ENCODE measurements around the gene BCL11A. TPM values are rescaled to one million over a fixed set of nuclear protein-coding genes. Genes with fewer than 3 reads are reported as not detected.

BCL11A gene
- total RNA-seq, 4 donors from 2014 or later, result 1.5 to 8.8 (median 3.2) TPM

DNA sequence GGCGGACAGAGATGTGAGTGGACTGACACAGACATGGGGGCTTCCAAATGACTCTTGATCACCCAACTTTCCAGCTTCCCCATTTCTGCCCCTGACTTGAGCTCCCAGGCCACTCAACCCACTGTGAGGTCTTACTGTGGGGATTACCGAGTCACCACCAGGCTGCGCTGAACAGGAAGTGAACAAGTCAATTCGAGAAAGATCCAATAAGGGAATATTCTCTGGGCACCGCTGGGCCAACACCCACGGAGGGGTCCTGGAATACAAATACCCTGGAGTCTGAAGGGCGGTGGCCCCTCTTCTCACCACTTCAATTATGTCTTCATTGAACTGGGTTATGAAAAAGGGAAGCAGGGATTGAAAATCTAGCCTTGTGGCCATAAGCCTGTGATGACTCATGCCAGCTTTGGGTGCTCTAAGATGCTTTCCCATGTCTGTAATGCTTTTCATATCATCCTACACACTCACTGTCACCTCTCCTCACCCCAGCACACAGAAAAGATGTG, 37.7 kb downstream of the BCL11A start:
- DNase-seq, result no peak
- no peak overlapping the region for H3K4me3 ChIP-seq
- H3K9me3 ChIP-seq, result no peaks in the 10 kb centered on the region
- H3K4me1 ChIP-seq, result no peaks in the 10 kb centered on the region
- intact Hi-C loops (cut with DNase I; ENCODE audit: low total_unique reads), result no loop called here
- no peak for TF ChIP-seq POLR2A (IDR thresholded peaks at IDR 0.05)
- TF ChIP-seq, protein P1, sequence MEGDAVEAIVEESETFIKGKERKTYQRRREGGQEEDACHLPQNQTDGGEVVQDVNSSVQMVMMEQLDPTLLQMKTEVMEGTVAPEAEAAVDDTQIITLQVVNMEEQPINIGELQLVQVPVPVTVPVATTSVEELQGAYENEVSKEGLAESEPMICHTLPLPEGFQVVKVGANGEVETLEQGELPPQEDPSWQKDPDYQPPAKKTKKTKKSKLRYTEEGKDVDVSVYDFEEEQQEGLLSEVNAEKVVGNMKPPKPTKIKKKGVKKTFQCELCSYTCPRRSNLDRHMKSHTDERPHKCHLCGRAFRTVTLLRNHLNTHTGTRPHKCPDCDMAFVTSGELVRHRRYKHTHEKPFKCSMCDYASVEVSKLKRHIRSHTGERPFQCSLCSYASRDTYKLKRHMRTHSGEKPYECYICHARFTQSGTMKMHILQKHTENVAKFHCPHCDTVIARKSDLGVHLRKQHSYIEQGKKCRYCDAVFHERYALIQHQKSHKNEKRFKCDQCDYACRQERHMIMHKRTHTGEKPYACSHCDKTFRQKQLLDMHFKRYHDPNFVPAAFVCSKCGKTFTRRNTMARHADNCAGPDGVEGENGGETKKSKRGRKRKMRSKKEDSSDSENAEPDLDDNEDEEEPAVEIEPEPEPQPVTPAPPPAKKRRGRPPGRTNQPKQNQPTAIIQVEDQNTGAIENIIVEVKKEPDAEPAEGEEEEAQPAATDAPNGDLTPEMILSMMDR (IDR thresholded peaks at IDR 0.05), result no peak
- no peaks in the 10 kb centered on the region for H3K27me3 ChIP-seq
- no peaks in the 10 kb centered on the region for H3K36me3 ChIP-seq
- peak overlapping the region in 1 of 2 donors; percentile 15 for H3K27ac ChIP-seq

DNA sequence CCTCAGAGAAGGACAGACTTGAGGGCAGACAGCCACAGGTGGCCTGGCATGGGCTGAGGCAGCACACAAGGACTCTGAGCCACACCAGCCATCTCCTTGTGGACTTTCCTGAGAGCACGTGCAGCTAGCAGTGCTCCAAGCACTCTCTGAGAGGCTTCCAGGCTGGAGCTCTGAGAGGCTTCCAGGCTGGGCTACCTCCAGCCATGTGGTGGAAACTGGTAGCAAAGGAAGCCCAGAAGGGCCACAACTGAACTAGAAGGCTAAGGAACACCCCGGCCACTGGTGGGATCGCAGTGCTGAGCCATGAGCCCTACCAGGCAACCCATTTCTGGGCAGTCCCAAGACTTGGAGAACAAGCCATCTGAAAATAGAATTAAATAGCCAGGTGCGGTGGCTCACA, 39.5 kb downstream of the BCL11A start:
- DNase-seq, result no peak
- no peak overlapping the region for H3K4me3 ChIP-seq
- H3K4me1 ChIP-seq, result no peaks in the 10 kb centered on the region
- TF ChIP-seq, protein P1 (IDR thresholded peaks at IDR 0.05), result no peak
- no peak for TF ChIP-seq POLR2A (IDR thresholded peaks at IDR 0.05)
- no peak overlapping the region for H3K27ac ChIP-seq
- H3K27me3 ChIP-seq, result no peaks in the 10 kb centered on the region
- intact Hi-C loops (cut with DNase I; ENCODE audit: low total_unique reads), result no loop called here
- H3K9me3 ChIP-seq, result no peaks in the 10 kb centered on the region
- no peaks in the 10 kb centered on the region for H3K36me3 ChIP-seq

DNA sequence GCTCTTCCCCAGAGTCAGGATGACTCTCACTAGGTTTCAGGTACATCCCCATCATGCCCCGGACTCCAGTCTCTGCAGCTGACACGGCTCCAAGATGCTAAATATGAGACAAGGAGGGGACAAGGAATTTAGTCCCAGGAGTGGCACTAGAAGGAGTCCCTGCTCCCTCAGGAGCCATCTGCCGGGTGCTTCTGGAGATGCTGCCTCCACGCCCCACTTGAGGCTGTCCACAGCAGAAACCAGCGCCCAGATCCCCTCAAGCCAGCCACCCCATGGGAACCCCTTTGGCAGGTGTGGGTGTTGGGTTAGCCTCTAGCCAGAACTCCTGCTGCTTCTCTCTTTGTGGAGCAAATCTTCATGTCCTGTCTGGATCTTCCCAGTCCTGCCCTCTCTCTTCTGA, 40.3 kb downstream of the BCL11A start:
- TF ChIP-seq POLR2A (IDR thresholded peaks at IDR 0.05), result no peak
- TF ChIP-seq, protein P1 (IDR thresholded peaks at IDR 0.05), result no peak
- Histone ChIP-seq H3K36me3 (no peaks in the 10 kb centered on the region), H3K4me3 (no peak overlapping the region), H3K27me3 (no peaks in the 10 kb centered on the region), H3K27ac (no peak overlapping the region), H3K9me3 (no peaks in the 10 kb centered on the region), H3K4me1 (no peaks in the 10 kb centered on the region)
- no peak for DNase-seq
- intact Hi-C loops (cut with DNase I; ENCODE audit: low total_unique reads), result no loop called here

DNA sequence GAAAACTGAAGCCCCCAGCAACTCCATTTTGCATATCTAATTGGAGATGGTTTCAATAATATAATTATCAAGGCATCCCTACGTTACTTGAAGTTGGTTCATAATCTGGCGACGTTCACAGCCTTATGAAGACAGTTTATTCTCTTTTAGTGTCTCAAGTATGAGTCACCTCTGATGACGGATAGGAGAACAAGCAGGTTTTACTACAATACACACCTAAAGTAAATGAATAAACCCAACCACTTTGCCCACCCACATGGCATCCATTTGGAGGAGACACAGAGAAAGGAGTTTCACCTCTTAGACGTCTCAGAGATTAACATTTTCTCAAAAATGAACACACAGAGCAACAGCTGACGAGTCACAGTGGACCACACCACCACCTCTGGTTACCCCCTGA, 40.8 kb downstream of the BCL11A start:
- Histone ChIP-seq H3K9me3 (no peaks in the 10 kb centered on the region), H3K36me3 (no peaks in the 10 kb centered on the region), H3K4me3 (no peak overlapping the region), H3K27me3 (no peaks in the 10 kb centered on the region), H3K4me1 (no peaks in the 10 kb centered on the region), H3K27ac (no peak overlapping the region)
- no peak for DNase-seq
- TF ChIP-seq, protein P1 (IDR thresholded peaks at IDR 0.05), result no peak
- TF ChIP-seq POLR2A (IDR thresholded peaks at IDR 0.05), result no peak
- intact Hi-C loops (cut with DNase I; ENCODE audit: low total_unique reads), result no loop called here

DNA sequence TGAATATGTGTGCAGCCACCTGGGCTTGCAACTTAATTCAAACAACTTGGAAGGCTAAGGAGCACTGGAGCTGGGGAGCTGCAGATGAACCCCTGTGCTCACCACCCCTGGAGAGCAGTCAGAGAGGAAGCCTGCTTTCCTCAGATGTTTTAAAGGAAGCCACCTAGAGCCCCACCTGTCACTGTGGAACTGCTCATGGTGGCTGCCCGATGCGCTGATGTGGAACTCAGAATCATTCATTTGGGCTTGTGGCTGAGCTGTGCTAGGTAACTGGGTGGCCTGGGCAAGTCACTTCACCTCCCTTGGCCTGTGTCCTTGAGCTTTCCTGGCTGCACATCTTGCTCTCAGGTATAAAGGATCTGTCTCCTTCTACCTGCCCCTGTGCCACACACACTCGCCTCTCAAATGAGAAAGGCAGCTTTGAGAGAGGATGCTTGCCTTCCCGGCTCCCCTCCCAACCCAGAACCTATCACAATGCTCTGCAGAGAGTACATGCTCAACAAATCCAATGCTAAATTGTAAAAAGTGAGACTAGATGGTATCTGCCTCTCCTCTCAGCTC, 41.3 kb downstream of the BCL11A start:
- Histone ChIP-seq H3K36me3 (no peaks in the 10 kb centered on the region), H3K27me3 (no peaks in the 10 kb centered on the region), H3K4me3 (no peak overlapping the region), H3K4me1 (no peaks in the 10 kb centered on the region), H3K9me3 (no peaks in the 10 kb centered on the region), H3K27ac (no peak overlapping the region)
- DNase-seq, result no peak
- no peak for TF ChIP-seq POLR2A (IDR thresholded peaks at IDR 0.05)
- TF ChIP-seq, protein P1 (IDR thresholded peaks at IDR 0.05), result no peak
- intact Hi-C loops (cut with DNase I; ENCODE audit: low total_unique reads), result no loop called here
